SK-N-SH (cell line): ENCODE data around the gene EPHA3. TPM values are rescaled to one million over a fixed set of nuclear protein-coding genes. Genes with fewer than 3 reads are reported as not detected.

Experiments
- CTCF ChIA-PET: fragments of 300-600, 350-600 bp; formaldehyde crosslinking; extraction: SDS; loops from one replicate; lab custom pipeline; 2021; lab: Yijun Ruan, JAX
- POLR2A ChIA-PET: fragments of 350-600 bp; sonication (Branson Sonifier 250); formaldehyde crosslinking; extraction: SDS; loops from one replicate; lab custom pipeline; 2020; ENCODE audit warnings: antibody characterized with exemption, inconsistent platforms; lab: Yijun Ruan, JAX
- DNase-seq: peaks from one replicate; pipeline ENCODE4 v3.0.0; 2012
- H2AFZ ChIP-seq: fragments of 200-600 bp; sonication (generic); 2 replicates; pipeline ENCODE4 v1.8.1; 2016; ENCODE audit warnings: antibody characterized with exemption, mild to moderate bottlenecking, low read depth
- H3F3A ChIP-seq: fragments of 200-600 bp; sonication (generic); replicated peaks from 2 replicates; pipeline ENCODE3; 2016; ENCODE audit warnings: antibody characterized with exemption, mild to moderate bottlenecking; ENCODE audit not compliant: insufficient read depth
- H3K27ac ChIP-seq, 2 experiments: fragments of 200-500 bp in 1 of 2; fragments of 200-600 bp in 1 of 2; sonication (Bioruptor generic) in 1 of 2; sonication (generic), shearing (Covaris generic) in 1 of 2; 2 replicates each; pipeline versions ENCODE4 v1.5.1 to v1.6.1; 2014 to 2016; ENCODE audit warnings: low read depth in 2 of 2, inconsistent platforms in 1 of 2, low read length in 1 of 2, mild to moderate bottlenecking in 1 of 2, mixed read lengths in 1 of 2
- H3K27me3 ChIP-seq: fragments of 200-600 bp; sonication (generic), shearing (Covaris generic); 2 replicates; pipeline ENCODE4 v1.6.1; 2016; ENCODE audit warnings: mixed run types; ENCODE audit not compliant: insufficient read depth
- H3K36me3 ChIP-seq, 2 experiments: fragments of 200-500 bp in 1 of 2; fragments of 200-600 bp in 1 of 2; sonication (Bioruptor generic) in 1 of 2; sonication (generic) in 1 of 2; replicated peaks in 1 of 2; 2 replicates each; pipeline versions ENCODE3 to v1.5.1; 2014 to 2016; ENCODE audit warnings: low read length in 1 of 2, mild to moderate bottlenecking in 1 of 2; ENCODE audit not compliant: insufficient read depth in 2 of 2, control insufficient read depth in 1 of 2
- H3K4me1 ChIP-seq, 2 experiments: fragments of 200-500 bp in 1 of 2; fragments of 200-600 bp in 1 of 2; sonication (Bioruptor generic) in 1 of 2; sonication (generic), shearing (Covaris generic) in 1 of 2; 2 replicates each; pipeline versions ENCODE4 v1.5.1 to v1.6.1; 2014 to 2016; ENCODE audit warnings: low read depth in 1 of 2, low read length in 1 of 2, mixed run types in 1 of 2; ENCODE audit not compliant: insufficient read depth in 2 of 2, control insufficient read depth in 1 of 2
- H3K4me2 ChIP-seq: fragments of 200-600 bp; sonication (generic), shearing (Covaris generic); 2 replicates; pipeline ENCODE4 v1.6.1; 2017; ENCODE audit warnings: mixed run types
- H3K4me3 ChIP-seq, 2 experiments: fragments of 200-500 bp in 1 of 2; fragments of 200-600 bp in 1 of 2; sonication (Bioruptor generic) in 1 of 2; sonication (generic), shearing (Covaris generic) in 1 of 2; 2 replicates each; pipeline versions ENCODE4 v1.5.1 to v1.8.1; 2014 to 2016; ENCODE audit warnings: low read depth in 2 of 2, inconsistent platforms in 1 of 2, low read length in 1 of 2, mild to moderate bottlenecking in 1 of 2, mixed read lengths in 1 of 2, moderate library complexity in 1 of 2
- H3K79me2 ChIP-seq: fragments of 200-600 bp; sonication (generic); 2 replicates; pipeline ENCODE4 v1.8.1; 2017; ENCODE audit warnings: mild to moderate bottlenecking; ENCODE audit not compliant: insufficient read depth
- H3K9ac ChIP-seq: fragments of 200-600 bp; sonication (generic); 2 replicates; pipeline ENCODE4 v1.6.1; 2017; ENCODE audit warnings: mixed run types
- H3K9me2 ChIP-seq: fragments of 200-600 bp; sonication (generic); 2 replicates; pipeline ENCODE4 v1.6.1; 2017; ENCODE audit warnings: mixed run types
- H3K9me3 ChIP-seq: fragments of 200-600 bp; sonication (generic); 2 replicates; pipeline ENCODE4 v1.6.1; 2017; ENCODE audit warnings: mixed run types, mild to moderate bottlenecking, moderate library complexity
- H4K20me1 ChIP-seq: fragments of 200-600 bp; sonication (generic); 2 replicates; pipeline ENCODE4 v1.6.1; 2017; ENCODE audit warnings: mild to moderate bottlenecking, mixed run types; ENCODE audit not compliant: insufficient read depth
- CHD2 ChIP-seq: fragments of 150-350 bp; IDR thresholded peaks from 2 replicates; pipeline ENCODE4 v1.6.1; 2018; ENCODE audit warnings: low read length; ENCODE audit not compliant: partially characterized antibody
- EP300 ChIP-seq, 2 experiments: IDR thresholded peaks; 2 replicates each; pipeline versions ENCODE4 v1.4.0 to v1.6.1; 2012; ENCODE audit warnings: borderline replicate concordance in 1 of 2, low read depth in 1 of 2, low read length in 1 of 2
- EZH2phosphoT487 ChIP-seq: fragments of 200-600 bp; sonication (generic); IDR thresholded peaks from 2 replicates; pipeline ENCODE4 v1.6.1; 2017; ENCODE audit warnings: low read depth, mixed run types, mild to moderate bottlenecking, antibody characterized with exemption, moderate library complexity, borderline replicate concordance
- FOSL2 ChIP-seq: IDR thresholded peaks from 2 replicates; pipeline ENCODE4 v1.4.0; 2012; ENCODE audit warnings: low read depth, mild to moderate bottlenecking, moderate library complexity, borderline replicate concordance
- FOXJ3 ChIP-seq: sonication (generic); formaldehyde crosslinking; IDR thresholded peaks from 2 replicates; pipeline ENCODE4 v1.5.1; 2020; ENCODE audit warnings: mild to moderate bottlenecking, missing genetic modification reagents
- GATA2 ChIP-seq: sonication (generic); formaldehyde crosslinking; IDR thresholded peaks from 2 replicates; pipeline ENCODE4 v1.5.0; 2020; ENCODE audit warnings: mild to moderate bottlenecking, missing genetic modification reagents
- MEF2A ChIP-seq: IDR thresholded peaks from 2 replicates; pipeline ENCODE4 v1.4.0; 2012; ENCODE audit warnings: low read depth, borderline replicate concordance
- MXI1 ChIP-seq: IDR thresholded peaks from 2 replicates; pipeline ENCODE4 v1.6.1; 2012; ENCODE audit warnings: mild to moderate bottlenecking, low read depth, low read length, improper control_type of control experiment
- NRF1 ChIP-seq: IDR thresholded peaks from 2 replicates; pipeline ENCODE4 v1.6.1; 2012; ENCODE audit warnings: low read depth, mild to moderate bottlenecking, low read length
- RAD21 ChIP-seq: IDR thresholded peaks from 2 replicates; pipeline ENCODE4 v1.6.1; 2012; ENCODE audit warnings: mild to moderate bottlenecking, low read length
- RFX5 ChIP-seq: IDR thresholded peaks from 2 replicates; pipeline ENCODE4 v1.6.1; 2012; ENCODE audit warnings: mild to moderate bottlenecking, improper control_type of control experiment, low read length
- RXRA ChIP-seq: IDR thresholded peaks from 2 replicates; pipeline ENCODE4 v1.4.0; 2012; ENCODE audit warnings: low read depth, mild to moderate bottlenecking, borderline replicate concordance
- SIN3A ChIP-seq: IDR thresholded peaks from 2 replicates; pipeline ENCODE4 v1.6.1; 2012; ENCODE audit warnings: low read depth, mild to moderate bottlenecking, low read length, moderate library complexity, borderline replicate concordance
- TAF1 ChIP-seq: IDR thresholded peaks from 2 replicates; pipeline ENCODE4 v1.6.1; 2012; ENCODE audit warnings: low read depth, mild to moderate bottlenecking, low read length, moderate library complexity, borderline replicate concordance
- YY1 ChIP-seq: IDR thresholded peaks from 2 replicates; pipeline ENCODE4 v1.4.0; 2012; ENCODE audit warnings: low read depth, mild to moderate bottlenecking
- WGBS: methylation state at CpG from one replicate; pipeline ENCODE4 v1.1.6; 2017; ENCODE audit warnings: low lambda C conversion rate; 5-methylcytosine and 5-hydroxymethylcytosine counted together
- polyA plus RNA-seq, 3 experiments: library from polyadenylated mRNA; depleted of rRNA; stranded (reverse); fragments of >200 nt; gene quantifications; 2 replicates each; pipeline ENCODE4 v1.2.3, GENCODE V29; 2012
- TF ChIP-seq, protein P1 (sequence below): IDR thresholded peaks from 2 replicates; pipeline ENCODE4 v1.4.0; 2012; ENCODE audit warnings: low read depth
- TF ChIP-seq, protein P2 (sequence below): IDR thresholded peaks from 2 replicates; pipeline ENCODE4 v1.6.1; 2012; ENCODE audit warnings: mild to moderate bottlenecking, low read depth, low read length, moderate library complexity
- TF ChIP-seq, protein P3 (sequence below): IDR thresholded peaks from 2 replicates; pipeline ENCODE4 v1.4.0; 2012; ENCODE audit warnings: low read depth, borderline replicate concordance
- TF ChIP-seq, protein P4 (sequence below): fragments of 150-350 bp; IDR thresholded peaks from 2 replicates; pipeline ENCODE4 v1.6.1; 2017; ENCODE audit warnings: antibody characterized with exemption, low read length, low read depth, borderline replicate concordance

EPHA3 gene
- polyA plus RNA-seq, 1 of the 3 experiments (the other 2 are of a cell fraction), result not detected

DNA sequence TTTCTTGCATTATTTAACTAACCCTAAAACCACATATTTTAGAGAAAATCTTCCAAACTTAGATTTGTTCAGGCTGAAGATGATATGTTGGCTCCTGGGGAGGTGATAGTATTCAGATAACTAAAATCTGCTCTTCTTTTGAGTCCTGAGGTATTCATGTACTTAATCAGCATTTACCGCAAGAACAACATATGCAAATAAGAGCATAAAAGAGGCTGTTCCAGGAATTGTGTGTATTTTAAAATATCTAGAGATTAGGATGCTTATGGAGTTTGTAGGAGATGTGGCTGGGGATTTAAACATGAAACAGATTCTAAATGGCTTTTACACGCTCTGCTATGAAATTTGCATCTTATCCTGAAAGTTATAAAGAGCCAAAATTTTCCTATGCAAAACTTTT is 298.2 kb downstream of the EPHA3 start (continued):
- TF ChIP-seq TAF1 (no peak), RFX5 (no peak), MXI1 (no peak), RAD21 (no peak), GATA2 (CRISPR knock-in tag) (no peak), FOSL2 (no peak)
- TF ChIP-seq, protein P1, sequence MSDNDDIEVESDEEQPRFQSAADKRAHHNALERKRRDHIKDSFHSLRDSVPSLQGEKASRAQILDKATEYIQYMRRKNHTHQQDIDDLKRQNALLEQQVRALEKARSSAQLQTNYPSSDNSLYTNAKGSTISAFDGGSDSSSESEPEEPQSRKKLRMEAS, result no peak
- TF ChIP-seq, all 33 proteins: peak for 0

DNA sequence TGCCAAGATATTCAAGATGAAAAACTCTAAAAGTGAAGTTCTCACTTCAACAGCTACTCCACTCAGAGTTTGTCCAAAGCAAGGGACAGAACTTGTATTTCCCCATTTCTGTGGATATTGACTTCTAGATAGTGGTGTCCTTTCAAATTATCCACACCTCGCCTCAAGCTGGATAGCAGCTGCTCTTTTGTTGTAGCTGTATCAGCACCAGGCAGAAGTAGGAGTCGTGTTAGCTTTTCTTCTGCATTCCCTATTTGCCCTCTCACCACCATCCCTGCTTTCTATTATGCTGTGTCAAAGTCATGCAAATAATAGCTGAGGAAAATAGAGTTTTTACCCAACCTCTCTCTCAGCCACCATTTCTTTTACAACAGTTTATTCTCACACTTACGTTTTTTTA is 303.8 kb downstream of the EPHA3 start:
- no peaks in the 10 kb centered on the region for H3K79me2 ChIP-seq
- no peaks in the 10 kb centered on the region for H3K27me3 ChIP-seq
- H4K20me1 ChIP-seq, result no peaks in the 10 kb centered on the region
- H3K27ac ChIP-seq, result no peak overlapping the region
- no peak overlapping the region for H3K4me2 ChIP-seq
- POLR2A ChIA-PET, result no interaction called here
- CTCF ChIA-PET, result no interaction called here
- no peak overlapping the region for H3K4me3 ChIP-seq
- DNase-seq, result no peak
- H3K9me3 ChIP-seq, result no peaks in the 10 kb centered on the region
- no peak overlapping the region for H3K9ac ChIP-seq
- H3K4me1 ChIP-seq, result no peaks in the 10 kb centered on the region; a peak in 1 of 4 replicates
- H3K9me2 ChIP-seq, result no peaks in the 10 kb centered on the region
- 0% methylated on average over 3 of the region's 3 CpGs for WGBS
- no peaks in the 10 kb centered on the region for H3F3A ChIP-seq
- no peaks in the 10 kb centered on the region for H3K36me3 ChIP-seq
- no peak overlapping the region for H2AFZ ChIP-seq
- TF ChIP-seq CHD2, result no peak
- TF ChIP-seq, protein P2, sequence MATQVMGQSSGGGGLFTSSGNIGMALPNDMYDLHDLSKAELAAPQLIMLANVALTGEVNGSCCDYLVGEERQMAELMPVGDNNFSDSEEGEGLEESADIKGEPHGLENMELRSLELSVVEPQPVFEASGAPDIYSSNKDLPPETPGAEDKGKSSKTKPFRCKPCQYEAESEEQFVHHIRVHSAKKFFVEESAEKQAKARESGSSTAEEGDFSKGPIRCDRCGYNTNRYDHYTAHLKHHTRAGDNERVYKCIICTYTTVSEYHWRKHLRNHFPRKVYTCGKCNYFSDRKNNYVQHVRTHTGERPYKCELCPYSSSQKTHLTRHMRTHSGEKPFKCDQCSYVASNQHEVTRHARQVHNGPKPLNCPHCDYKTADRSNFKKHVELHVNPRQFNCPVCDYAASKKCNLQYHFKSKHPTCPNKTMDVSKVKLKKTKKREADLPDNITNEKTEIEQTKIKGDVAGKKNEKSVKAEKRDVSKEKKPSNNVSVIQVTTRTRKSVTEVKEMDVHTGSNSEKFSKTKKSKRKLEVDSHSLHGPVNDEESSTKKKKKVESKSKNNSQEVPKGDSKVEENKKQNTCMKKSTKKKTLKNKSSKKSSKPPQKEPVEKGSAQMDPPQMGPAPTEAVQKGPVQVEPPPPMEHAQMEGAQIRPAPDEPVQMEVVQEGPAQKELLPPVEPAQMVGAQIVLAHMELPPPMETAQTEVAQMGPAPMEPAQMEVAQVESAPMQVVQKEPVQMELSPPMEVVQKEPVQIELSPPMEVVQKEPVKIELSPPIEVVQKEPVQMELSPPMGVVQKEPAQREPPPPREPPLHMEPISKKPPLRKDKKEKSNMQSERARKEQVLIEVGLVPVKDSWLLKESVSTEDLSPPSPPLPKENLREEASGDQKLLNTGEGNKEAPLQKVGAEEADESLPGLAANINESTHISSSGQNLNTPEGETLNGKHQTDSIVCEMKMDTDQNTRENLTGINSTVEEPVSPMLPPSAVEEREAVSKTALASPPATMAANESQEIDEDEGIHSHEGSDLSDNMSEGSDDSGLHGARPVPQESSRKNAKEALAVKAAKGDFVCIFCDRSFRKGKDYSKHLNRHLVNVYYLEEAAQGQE, result no peak
- TF ChIP-seq, all 33 proteins: peak for 0

DNA sequence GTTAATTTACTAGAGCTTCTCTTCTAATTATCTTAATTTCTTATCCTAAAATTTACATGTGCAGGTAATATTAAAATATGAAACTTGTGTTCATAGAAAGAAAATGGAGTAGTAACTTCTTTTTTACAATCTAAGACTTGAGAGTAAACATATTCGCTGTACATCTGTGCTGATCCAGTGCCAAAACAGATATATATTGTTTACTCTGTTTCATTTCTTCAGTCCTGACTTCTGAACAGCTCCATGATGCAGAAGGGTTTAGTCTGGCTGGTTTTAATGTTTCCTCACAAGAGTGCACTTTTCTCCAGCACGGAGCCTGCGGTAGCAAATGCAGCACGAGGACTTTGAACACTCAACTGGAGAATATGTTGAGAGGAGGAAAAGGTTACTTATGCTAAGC is 306.8 kb downstream of the EPHA3 start:
- H3K4me2 ChIP-seq, result no peak overlapping the region
- H3K27me3 ChIP-seq, result no peaks in the 10 kb centered on the region
- no peaks in the 10 kb centered on the region for H4K20me1 ChIP-seq
- H3K4me1 ChIP-seq, result no peaks in the 10 kb centered on the region; a peak in 1 of 4 replicates
- POLR2A ChIA-PET, result no interaction called here
- no peak overlapping the region for H2AFZ ChIP-seq
- no peaks in the 10 kb centered on the region for H3K36me3 ChIP-seq
- H3K4me3 ChIP-seq, result no peak overlapping the region
- WGBS, result 0% methylated on average over 4 of the region's 4 CpGs
- no peaks in the 10 kb centered on the region for H3K9me2 ChIP-seq
- no peaks in the 10 kb centered on the region for H3F3A ChIP-seq
- CTCF ChIA-PET, result no interaction called here
- H3K79me2 ChIP-seq, result no peaks in the 10 kb centered on the region
- H3K9ac ChIP-seq, result no peak overlapping the region
- no peak for DNase-seq
- no peak overlapping the region for H3K27ac ChIP-seq
- H3K9me3 ChIP-seq, result no peaks in the 10 kb centered on the region
- TF ChIP-seq EZH2phosphoT487, result no peak
- TF ChIP-seq, protein P1, result no peak
- no peak for TF ChIP-seq SIN3A
- no peak for TF ChIP-seq FOXJ3 (CRISPR knock-in tag)
- TF ChIP-seq YY1, result no peak
- TF ChIP-seq EP300 (IDR thresholded peaks at IDR 0.05; ENCODE audit: borderline replicate concordance in 1 of 2, low read depth in 1 of 2, low read length in 1 of 2), result no peak
- TF ChIP-seq NRF1, result no peak
- TF ChIP-seq, protein P3, sequence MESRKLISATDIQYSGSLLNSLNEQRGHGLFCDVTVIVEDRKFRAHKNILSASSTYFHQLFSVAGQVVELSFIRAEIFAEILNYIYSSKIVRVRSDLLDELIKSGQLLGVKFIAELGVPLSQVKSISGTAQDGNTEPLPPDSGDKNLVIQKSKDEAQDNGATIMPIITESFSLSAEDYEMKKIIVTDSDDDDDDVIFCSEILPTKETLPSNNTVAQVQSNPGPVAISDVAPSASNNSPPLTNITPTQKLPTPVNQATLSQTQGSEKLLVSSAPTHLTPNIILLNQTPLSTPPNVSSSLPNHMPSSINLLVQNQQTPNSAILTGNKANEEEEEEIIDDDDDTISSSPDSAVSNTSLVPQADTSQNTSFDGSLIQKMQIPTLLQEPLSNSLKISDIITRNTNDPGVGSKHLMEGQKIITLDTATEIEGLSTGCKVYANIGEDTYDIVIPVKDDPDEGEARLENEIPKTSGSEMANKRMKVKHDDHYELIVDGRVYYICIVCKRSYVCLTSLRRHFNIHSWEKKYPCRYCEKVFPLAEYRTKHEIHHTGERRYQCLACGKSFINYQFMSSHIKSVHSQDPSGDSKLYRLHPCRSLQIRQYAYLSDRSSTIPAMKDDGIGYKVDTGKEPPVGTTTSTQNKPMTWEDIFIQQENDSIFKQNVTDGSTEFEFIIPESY, result no peak
- no peak for TF ChIP-seq RXRA
- no peak for TF ChIP-seq MEF2A
- TF ChIP-seq MXI1, result no peak
- TF ChIP-seq, protein P4, sequence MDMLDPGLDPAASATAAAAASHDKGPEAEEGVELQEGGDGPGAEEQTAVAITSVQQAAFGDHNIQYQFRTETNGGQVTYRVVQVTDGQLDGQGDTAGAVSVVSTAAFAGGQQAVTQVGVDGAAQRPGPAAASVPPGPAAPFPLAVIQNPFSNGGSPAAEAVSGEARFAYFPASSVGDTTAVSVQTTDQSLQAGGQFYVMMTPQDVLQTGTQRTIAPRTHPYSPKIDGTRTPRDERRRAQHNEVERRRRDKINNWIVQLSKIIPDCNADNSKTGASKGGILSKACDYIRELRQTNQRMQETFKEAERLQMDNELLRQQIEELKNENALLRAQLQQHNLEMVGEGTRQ, result no peak
- TF ChIP-seq RAD21, result no peak
- TF ChIP-seq GATA2 (CRISPR knock-in tag), result no peak
